Epidermal melanocyte (primary cell): ENCODE measurements around the gene LCN1.

Experiments
- DNase-seq: peaks from one replicate; pipeline ENCODE4 v3.0.0; 2011; ENCODE audit warnings: low spot score; ENCODE audit not compliant: insufficient read length

The LCN1 gene

DNA sequence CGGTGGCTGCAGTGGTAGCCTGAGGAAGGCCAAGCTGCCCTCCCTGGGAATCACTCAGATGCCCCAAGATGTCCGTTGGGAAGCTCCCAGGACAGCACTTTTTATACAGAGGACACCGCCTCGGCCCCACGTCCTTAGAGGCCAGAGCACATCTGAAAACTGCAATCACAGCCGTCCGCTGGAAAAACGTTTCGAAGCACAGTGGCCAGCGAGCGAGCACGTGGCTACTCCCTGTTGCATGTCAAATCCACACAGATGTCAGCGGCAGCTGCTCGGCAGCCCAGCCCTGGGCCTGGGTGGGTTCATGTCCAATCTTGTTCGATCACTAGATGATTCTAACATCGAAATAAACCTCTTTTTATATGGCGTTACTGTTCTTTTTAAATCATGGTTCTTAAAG lies 32.7 kb upstream of the LCN1 start:
- DNase-seq = no peak

DNA sequence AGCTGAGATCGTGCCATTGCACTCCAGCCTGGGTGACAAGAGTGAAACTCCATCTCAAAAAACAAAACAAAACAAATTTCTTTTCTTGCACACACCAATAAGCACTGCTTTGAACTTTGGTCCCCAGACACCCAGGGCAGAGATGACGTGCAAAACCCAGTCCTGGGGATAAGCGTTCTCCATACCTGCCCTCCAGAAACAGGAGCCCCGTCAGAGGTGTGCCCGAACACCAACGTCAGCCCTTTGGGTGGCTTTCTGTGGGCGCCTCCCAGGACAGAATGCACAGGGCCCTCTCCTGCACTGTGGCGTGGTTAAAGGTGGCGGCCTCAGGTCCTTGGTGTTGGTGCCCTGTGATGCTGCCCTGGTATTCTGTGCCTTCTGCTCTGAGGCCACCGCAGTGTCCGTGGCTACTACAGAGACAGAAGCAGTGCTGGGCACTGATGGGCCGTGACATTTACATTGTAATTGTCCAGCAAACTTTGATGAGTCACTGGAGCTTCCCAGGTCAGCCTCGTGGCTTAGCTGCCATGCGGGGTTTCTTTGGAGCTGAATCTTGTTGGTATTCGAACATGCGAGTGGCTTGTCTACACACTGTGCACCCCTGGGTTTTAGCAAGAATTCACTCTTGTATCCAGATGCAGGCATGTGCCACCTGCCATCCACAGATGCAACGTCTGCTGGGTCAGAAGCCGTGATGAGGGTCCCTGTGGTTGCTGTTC lies 31.9 kb upstream of the LCN1 start:
- no peak for DNase-seq

DNA sequence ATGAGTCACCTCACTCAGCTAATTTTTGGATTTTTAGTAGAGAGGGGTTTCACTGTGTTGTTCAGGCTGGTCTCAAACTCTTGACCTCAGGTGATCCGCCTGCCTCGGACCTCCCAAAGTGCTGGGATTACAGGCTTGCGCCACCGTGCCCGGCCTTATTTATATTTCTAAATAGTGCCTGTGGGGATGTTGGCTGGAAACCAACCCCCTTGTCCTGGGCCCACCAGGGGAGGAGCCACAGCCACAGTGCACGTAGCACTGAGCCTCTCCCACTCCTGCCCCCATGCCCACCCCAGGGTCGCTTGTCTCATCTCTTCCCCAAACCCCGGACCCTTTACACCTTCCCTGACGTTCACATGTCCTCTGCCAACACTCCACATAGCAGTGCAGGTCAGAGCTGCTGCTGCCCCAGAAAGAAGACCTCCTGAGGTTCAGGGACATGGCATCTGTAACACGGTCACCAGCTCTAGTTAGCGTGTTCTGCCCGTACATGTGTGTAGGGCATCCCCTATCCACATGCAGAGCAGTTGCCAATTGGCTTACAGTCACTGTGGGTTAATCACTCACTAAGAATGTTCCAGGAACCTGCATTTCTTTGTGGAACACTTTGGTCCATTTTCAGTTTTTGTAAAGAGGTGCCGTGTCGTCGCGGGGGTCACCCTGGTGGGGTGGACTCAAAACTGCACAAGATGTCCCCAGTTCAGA lies 30.9 kb upstream of the LCN1 start:
- no peak for DNase-seq

DNA sequence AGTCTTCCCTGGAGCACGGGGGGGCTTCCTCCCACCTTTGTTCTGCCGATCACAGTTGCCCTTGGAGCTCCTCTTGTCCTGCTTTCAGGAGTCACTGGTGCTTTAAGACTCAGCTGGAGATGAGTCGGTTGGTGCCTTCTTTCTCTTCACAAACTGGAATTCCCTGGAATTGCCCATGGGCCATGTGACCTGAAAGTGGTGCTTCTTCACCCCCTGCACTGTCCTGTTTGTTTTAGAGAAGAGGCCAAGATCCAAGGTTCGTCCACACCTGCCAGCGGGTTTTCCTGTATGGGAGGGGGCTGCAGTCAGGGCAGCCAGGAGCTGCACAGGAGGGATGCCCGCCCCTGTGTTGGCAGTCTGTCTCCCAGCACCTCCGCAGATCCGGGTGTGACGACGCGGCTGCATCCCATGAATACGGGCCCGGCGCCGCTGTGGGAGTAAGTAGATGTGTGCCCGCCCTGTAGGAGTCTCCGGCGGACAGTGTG lies 30.2 kb upstream of the LCN1 start:
- DNase-seq = no peak

DNA sequence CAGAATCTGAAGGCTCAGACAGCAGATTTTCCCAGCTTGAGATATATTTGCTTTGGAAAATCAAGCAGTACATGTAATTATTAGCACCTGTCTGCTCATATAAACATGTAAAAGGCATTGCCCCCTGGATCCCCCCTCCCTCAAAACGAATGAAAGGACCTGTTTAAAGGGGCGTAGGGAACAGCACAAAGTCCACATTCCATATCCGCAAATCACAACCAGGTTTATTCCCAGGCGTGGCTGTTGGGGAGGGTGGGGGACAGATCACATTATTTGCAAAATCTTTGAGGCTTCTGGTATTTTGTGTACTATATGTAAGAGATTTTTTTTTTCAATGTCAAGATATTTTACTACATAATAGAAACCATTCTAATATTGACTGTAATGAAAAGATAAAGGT lies 29.5 kb upstream of the LCN1 start:
- no peak for DNase-seq

DNA sequence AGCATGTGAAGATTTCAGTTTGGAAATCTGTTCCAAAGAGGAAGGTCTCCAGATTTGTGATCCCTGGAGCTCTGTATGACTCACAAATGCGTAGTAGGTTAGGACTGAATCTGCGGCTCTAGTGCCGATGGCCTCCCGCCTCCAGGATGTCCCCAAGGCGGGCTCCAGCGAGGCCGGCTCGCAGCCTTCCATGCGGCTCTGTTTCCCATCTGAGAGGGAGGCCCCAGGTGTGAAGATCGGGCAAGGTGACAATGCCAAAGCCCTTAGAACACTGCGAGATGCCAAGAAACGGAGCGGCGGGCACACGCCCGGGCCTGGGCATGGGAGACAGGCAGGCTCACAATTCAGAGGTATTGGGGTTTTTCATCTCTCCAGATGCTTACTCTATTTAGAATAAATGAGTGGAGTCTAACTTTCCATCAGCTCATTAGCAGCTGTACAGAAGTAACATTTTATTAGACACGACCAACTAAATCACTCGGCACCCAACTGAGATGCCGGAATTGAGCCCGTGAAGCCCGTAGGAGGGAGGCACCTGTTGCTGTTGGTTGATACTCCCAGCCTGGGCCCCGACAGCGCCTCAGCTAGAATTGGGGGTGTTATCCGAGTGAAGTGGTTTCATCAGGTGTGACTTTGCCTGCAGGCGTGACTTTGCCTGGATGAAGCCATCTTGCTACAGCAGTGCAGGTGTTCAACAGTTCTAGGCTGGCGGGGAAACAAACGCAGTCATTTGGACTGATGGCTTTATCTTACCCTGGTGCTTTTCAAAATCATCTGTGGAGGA lies 28.2 kb upstream of the LCN1 start:
- DNase-seq = no peak

DNA sequence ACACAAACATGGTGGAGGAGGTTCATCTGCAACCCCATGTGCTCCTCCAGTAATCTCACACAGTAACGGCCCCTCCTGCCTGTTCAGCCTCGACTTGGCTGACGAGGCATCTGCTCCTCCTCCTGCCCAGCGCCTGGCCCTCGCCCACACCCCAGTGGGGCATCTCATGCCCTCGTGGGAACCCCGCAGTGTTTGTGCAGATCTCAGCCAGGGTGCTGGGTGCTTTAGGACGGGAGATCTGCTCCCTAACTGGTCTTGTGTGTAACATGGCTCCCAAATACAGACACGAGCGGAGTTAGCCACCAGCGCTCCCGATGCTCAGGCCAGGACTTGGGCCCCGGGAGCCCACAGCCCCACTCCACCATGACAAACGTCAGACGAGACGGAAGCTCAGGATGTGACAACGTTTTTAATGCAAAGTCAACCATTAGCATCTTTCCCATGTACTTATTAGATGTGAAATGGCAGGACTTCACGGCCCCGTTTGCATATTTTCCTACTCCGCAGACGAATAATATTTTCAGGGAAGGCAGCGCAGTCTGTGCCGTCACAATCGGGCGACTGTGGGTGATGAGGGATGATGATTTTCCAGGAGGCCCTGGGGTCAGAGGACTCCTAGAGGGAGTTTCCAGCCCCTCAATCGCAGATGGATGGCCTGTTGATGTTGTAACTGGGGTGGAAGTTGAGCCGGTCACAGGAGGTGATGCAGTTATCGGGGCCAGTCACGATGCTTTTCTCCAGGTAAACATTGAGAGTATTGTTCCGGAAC lies 26.3 kb upstream of the LCN1 start:
- DNase-seq = no peak

DNA sequence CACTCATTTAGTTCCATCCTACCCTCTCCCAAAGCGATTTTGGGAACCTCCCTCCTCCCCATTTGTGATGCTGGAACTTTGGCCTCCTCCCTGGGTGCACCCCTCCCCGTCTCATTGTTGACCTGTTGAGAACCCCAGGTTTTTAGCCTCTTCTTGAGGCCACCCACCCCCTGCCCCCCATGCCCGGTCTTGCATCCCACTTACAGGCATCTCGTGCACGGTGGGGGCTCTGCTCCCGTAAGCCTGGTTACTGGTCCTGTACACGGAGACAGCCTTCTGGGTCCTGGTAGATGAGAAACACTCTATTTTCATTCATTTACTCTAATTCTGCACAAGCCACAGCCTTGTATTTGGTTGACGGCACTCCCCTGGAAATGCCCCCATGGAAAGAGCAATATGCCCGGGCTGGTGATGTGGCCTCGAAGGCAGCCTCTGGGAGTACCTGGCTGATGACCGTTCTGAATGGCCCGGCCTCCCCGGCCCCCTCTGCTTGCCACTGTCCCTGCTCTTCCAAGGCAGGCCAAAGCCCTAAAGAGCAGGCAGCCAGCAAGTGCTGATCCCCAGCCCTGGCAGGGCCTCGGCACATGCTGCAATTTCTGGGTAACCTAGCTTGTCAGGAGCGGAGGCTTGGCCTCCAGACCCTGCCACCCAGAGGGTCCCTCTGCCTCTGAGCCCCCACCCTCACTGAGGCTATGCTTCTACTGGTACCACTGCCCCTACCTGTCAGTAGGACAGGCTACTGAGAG lies 22.7 kb upstream of the LCN1 start:
- DNase-seq = no peak

DNA sequence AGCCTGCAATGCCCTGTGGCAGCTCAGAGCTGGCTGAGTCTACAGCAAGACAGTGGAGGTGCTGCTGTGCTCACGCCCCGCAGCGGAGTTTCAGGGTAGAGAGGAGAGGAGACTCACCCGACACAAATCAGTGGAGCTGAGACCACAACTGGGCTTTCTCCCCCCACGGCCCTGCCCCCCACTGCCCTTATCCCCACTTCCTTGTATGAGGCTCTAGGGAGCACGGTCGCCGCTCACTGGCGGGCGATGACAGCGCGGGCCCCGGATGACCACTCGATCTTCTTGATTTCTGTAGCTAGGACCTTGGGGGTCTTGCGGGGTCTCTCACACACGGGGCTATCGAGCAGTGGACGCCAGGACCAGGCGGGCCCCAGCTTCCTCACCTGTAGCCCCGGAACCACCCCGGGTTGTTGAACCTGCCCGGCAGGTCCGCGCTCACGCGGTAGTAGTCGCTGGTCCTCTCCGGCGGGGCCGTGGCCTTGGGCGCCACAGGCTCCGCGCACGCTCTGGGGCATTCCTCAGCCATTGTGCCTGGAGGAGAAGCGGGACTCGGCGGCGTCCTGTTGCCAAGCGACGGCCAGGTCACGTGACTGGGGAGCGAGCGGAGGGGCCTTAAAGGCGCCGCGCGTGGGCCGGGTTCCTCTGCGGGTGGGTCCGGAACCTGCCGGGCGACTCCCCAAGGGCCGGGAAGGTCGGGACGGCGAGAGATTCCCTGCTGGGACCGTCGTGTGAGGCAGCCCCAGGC lies 21.7 kb upstream of the LCN1 start:
- DNase-seq = peak; percentile 74

DNA sequence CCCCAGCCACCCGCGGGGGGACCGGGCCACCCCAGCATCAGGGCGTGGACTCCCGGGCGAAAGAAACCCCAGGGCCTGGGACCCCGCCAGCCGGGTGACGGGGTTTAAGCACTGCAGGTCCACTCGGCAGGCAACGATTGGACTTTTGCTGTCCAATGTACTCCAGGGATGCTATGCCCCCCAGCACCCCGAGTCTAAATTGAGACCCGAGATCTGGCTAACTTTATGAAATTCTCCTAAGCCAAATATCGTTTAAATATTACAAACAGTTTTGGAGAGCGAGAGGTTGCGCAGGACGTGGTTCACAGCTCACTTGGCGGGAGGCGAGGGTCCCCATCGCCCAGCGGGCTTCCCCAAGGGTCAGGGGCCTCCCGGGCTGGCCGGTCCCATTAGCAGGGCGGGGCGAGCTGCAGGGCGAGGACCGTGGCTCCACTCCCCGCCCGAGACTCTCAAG lies 21.1 kb upstream of the LCN1 start:
- no peak for DNase-seq

DNA sequence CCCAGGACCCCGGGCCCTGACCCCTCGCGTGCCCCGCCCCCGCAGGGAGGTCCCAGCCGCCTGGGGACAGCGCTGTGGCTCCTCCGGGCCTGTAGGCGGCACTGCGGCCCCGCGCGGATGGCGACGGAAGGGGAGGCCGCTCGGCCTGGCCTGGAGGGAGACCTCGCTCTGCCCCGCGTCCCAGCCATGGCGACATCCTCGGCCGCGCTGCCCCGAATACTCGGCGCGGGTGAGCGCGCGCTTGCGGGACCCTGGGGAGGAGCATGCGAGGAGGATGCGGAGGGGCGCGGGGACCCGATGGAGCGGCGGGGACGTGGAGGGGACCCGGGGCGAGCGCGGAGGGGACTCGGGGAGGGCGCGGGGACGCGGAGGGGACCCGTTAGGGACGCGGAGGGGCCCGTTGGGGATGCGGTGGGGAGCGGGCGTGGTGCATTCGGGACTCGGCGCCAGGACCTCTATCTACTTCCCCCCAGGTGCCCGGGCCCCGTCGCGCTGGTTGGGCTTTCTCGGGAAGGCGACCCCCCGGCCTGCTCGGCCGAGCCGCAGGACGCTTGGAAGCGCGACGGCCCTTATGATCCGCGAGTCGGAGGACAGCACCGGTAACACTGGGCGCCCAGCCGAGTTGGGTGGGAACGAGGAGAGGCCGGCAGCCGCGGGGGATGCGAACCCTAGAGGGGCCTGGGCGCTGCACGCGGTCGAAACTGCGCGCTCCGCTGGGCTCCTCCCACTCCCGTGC lies 20.5 kb upstream of the LCN1 start, which contains the start of gene MRPS2:
TSS of gene MRPS2 (plus strand) at position 158 of the 736 bp plus-strand sequence. CDS start at position 187, 29 bp downstream.
- peak; percentile 91 for DNase-seq

DNA sequence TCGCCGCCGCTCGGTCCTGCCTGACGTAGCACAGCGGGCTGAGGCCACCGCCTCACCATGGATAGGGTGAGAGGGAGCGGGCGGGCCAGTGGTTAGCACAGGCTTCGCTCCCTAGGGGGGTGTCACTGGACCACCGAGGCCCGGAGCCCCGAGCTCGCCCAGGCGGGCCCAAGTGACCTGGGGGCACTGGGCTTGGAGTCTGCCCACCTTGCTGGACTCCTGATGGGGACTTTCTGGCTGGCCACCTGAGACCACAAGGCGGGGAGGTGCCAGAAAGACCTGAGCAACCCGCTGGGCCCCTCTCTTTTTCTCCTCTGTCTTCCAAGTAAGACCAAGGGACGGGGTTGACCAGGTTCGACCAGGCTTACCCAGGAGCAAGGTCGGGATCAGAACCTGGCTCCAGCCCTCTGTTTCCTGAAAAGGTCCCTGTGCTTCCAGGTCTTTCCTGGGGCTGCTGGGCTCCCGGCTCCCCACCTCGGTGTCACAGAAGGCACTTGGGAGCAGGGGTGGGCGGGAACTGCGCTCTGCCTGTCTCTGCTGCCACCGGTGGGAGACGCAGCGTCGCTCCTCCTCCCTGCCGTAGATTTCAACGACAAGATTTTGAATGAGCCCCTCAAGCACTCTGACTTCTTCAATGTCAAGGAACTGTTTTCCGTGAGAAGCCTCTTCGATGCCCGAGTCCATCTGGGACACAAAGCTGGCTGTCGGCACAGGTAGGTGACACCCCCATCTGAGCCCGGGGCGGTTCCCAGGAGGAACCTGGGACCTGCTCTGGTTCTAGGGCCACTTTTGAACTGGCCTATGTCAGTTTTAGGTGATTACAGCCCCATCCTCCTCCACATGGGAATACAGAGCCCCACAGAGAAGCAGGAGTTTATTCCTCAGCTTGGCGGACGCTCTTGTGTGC lies 19.7 kb upstream of the LCN1 start:
- DNase-seq = peak; percentile 53

DNA sequence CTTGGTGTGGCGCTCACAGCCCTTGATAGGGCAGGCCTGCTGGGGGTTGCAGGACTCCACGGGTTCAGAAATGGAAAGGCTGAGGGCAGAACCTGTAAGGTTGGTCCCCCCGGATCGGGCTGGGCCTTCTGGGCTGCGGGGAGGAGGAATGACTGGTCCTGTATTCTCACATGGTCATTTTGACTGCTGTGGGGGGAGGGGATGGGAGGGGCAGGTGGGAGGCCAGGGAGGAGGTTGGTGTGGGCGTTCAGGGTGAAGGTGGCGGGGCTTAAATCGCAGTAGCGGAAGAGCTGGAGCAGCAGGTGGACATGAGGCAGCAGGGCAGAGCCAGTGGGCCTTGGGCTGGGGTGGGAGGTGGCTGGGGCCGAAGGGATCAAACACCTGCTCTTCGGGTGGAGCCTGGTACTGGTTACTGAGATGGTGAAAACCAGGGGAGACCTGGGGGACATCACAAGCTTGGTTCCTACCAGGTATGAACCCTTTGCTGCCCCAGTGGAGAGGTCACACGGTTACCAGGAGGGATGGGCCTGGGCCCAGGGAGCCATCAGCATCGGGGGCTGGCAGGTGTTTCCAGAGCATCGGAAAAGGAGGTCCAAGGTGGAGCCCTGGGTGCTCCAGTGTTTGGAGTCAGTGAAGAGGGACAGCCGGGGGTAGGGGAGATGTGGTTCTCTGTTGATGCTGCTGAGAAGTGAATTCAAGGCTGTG lies 18.9 kb upstream of the LCN1 start:
- no peak for DNase-seq

DNA sequence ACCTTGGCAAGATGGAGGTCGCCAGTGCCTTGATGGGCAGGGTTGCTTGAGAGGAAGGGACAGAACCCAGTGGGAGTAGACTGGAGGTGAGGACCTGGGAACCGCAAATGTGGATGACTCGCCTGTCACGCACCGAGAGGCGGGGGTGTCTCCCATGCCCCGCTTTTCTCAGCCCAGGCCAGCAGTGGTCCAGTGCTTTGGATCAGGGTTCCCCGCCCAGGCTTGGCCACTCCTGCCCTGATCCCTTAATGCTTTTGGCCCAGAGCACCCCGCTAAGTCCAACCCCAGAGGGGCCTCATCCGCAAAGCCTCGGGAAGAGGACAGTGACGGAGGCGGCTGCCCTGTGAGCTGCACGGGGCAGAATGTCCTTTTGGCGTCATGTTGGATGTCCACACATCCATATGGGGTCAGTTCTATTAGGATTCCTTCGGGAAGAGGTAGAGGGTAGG lies 18.3 kb upstream of the LCN1 start:
- DNase-seq = no peak

DNA sequence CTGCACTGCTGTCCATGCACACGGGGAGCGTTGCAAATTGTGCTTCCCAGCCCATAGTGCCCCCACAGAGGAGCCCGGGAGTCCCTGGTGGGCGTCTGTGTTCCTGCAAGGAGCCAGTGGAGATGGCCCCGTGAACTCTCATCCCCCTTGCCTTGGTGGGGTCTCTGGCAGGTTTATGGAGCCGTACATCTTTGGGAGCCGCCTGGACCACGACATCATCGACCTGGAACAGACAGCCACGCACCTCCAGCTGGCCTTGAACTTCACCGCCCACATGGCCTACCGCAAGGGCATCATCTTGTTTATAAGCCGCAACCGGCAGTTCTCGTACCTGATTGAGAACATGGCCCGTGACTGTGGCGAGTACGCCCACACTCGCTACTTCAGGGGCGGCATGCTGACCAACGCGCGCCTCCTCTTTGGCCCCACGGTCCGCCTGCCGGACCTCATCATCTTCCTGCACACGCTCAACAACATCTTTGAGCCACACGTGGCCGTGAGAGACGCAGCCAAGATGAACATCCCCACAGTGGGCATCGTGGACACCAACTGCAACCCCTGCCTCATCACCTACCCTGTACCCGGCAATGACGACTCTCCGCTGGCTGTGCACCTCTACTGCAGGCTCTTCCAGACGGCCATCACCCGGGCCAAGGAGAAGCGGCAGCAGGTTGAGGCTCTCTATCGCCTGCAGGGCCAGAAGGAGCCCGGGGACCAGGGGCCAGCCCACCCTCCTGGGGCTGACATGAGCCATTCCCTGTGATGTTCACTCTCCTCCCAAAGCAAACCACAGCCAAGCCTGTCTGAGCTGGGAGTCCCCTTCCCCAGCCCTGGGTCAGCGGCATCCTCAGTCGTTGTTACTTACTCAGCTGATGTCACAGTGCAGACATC lies 17.6 kb upstream of the LCN1 start:
- DNase-seq = no peak
